Measurements from ENCODE around the gene CPNE4.

DNA sequence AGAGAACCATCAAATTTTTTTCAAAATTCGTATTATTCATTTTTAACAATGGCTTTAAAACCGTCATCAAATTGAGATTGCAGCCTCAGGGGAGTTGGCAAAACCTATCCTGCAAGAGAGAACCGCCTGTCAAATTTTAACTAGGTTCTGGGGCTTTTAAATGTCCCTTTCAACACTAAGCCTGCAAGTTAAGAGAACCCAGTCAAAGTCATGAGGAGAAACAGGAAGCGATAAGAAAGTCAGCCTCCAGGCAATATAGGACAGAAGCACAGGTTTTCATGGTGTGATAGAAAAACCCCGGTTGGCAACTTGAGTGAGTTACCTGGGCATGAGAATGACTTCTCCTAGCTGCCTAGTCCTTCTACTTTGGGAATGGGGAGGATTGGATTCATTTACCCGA is 59.8 kb downstream of the CPNE4 start:
- TF ChIP-seq, protein P1, sequence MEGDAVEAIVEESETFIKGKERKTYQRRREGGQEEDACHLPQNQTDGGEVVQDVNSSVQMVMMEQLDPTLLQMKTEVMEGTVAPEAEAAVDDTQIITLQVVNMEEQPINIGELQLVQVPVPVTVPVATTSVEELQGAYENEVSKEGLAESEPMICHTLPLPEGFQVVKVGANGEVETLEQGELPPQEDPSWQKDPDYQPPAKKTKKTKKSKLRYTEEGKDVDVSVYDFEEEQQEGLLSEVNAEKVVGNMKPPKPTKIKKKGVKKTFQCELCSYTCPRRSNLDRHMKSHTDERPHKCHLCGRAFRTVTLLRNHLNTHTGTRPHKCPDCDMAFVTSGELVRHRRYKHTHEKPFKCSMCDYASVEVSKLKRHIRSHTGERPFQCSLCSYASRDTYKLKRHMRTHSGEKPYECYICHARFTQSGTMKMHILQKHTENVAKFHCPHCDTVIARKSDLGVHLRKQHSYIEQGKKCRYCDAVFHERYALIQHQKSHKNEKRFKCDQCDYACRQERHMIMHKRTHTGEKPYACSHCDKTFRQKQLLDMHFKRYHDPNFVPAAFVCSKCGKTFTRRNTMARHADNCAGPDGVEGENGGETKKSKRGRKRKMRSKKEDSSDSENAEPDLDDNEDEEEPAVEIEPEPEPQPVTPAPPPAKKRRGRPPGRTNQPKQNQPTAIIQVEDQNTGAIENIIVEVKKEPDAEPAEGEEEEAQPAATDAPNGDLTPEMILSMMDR (IDR thresholded peaks at IDR 0.05; ENCODE audit: low read depth, low read length, poor library complexity, severe bottlenecking) = no peak
- no peak for TF ChIP-seq EZH2phosphoT487 (IDR thresholded peaks at IDR 0.05; ENCODE audit: borderline replicate concordance, low read length)

All from DOHH2 (cell line).